Measurements from ENCODE around the gene PRPSAP1.

Gene PRPSAP1

GRCh38 chr17:76397184-76397583 is 43.5 kb upstream of the PRPSAP1 start:
- no peak for TF ChIP-seq CTCF (IDR thresholded peaks at IDR 0.05; ENCODE audit: borderline replicate concordance, insufficient read depth, low read depth, low read length)

GRCh38 chr17:76395980-76396379 is 42.3 kb upstream of the PRPSAP1 start:
- H3K4me3 ChIP-seq (ENCODE audit: low read depth, low read length), result no peak overlapping the region
- no peak for TF ChIP-seq CTCF (IDR thresholded peaks at IDR 0.05; ENCODE audit: borderline replicate concordance, insufficient read depth, low read depth, low read length)

More at GRCh38 chr17:76397184-76397583, 43.5 kb upstream of the PRPSAP1 start:
- H3K4me3 ChIP-seq (ENCODE audit: low read depth, low read length), result no peak overlapping the region

- no peak overlapping the region for H3K4me3 ChIP-seq (ENCODE audit: low read depth, low read length)
- no peak for TF ChIP-seq CTCF (IDR thresholded peaks at IDR 0.05; ENCODE audit: borderline replicate concordance, insufficient read depth, low read depth, low read length)
Measured at GRCh38 chr17:76394166-76394565, 40.5 kb upstream of the PRPSAP1 start.

- no peak for TF ChIP-seq CTCF (IDR thresholded peaks at IDR 0.05; ENCODE audit: borderline replicate concordance, insufficient read depth, low read depth, low read length)
- H3K4me3 ChIP-seq (ENCODE audit: low read depth, low read length), result no peak overlapping the region
Measured at GRCh38 chr17:76391200-76391715, 37.5 kb upstream of the PRPSAP1 start.

GRCh38 chr17:76390003-76390421 is 36.3 kb upstream of the PRPSAP1 start:
- no peak for TF ChIP-seq CTCF (IDR thresholded peaks at IDR 0.05; ENCODE audit: borderline replicate concordance, insufficient read depth, low read depth, low read length)
- H3K4me3 ChIP-seq (ENCODE audit: low read depth, low read length), result no peak overlapping the region

- no peak overlapping the region for H3K4me3 ChIP-seq (ENCODE audit: low read depth, low read length)
- no peak for TF ChIP-seq CTCF (IDR thresholded peaks at IDR 0.05; ENCODE audit: borderline replicate concordance, insufficient read depth, low read depth, low read length)
Measured at GRCh38 chr17:76388966-76389888, 35.5 kb upstream of the PRPSAP1 start.

Data from GM12875 (cell line).